NT2/D1 (cell line): ENCODE results near the gene RAB7A.

Source experiments
- DNase-seq: peaks from one replicate; pipeline ENCODE4 v3.0.0-alpha.2; 2011; ENCODE audit warnings: low read depth, low spot score
- H3K27me3 ChIP-seq: 2 replicates; pipeline ENCODE4 v1.6.0; 2011; ENCODE audit warnings: mild to moderate bottlenecking; ENCODE audit not compliant: insufficient read length, insufficient read depth
- H3K36me3 ChIP-seq: 2 replicates; pipeline ENCODE4 v1.6.1; 2011; ENCODE audit warnings: mild to moderate bottlenecking, low read length, mixed read lengths; ENCODE audit not compliant: insufficient read depth, insufficient read length
- H3K4me1 ChIP-seq: 2 replicates; pipeline ENCODE4 v1.5.1; 2011; ENCODE audit not compliant: insufficient read depth, insufficient read length
- H3K4me3 ChIP-seq: 2 replicates; pipeline ENCODE4 v1.5.1; 2011; ENCODE audit warnings: low read depth; ENCODE audit not compliant: insufficient read length
- H3K9ac ChIP-seq: 2 replicates; pipeline ENCODE4 v1.6.0; 2011; ENCODE audit warnings: low read depth; ENCODE audit not compliant: insufficient read length
- H3K9me3 ChIP-seq: 2 replicates; pipeline ENCODE4 v1.5.1; 2011; ENCODE audit warnings: mild to moderate bottlenecking, low read length; ENCODE audit not compliant: insufficient read depth
- SUZ12 ChIP-seq: IDR thresholded peaks from 2 replicates; pipeline ENCODE4 v1.6.1; 2011; ENCODE audit not compliant: insufficient read length, insufficient read depth; ENCODE audit errors: extremely low read depth
- YY1 ChIP-seq: IDR thresholded peaks from 2 replicates; pipeline ENCODE4 v1.6.1; 2011; ENCODE audit not compliant: insufficient read length, insufficient read depth
- ZNF274 ChIP-seq: IDR thresholded peaks from 2 replicates; pipeline ENCODE4 v1.6.1; 2011; ENCODE audit warnings: mild to moderate bottlenecking, low read depth, low read length

The RAB7A gene

GRCh38 chr3:128803307-128803706, 77.3 kb downstream of the RAB7A start:
- H3K36me3 ChIP-seq, result peaks cover 52% of the 10 kb centered on the region
- no peak for DNase-seq
- H3K9me3 ChIP-seq, result no peaks in the 10 kb centered on the region
- H3K9ac ChIP-seq, result no peak overlapping the region
- H3K4me3 ChIP-seq, result no peak overlapping the region
- no peaks in the 10 kb centered on the region for H3K27me3 ChIP-seq
- TF ChIP-seq YY1 (no peak), SUZ12 (no peak), ZNF274 (no peak)
- H3K4me1 ChIP-seq, result peaks cover 3% of the 10 kb centered on the region

DNA sequence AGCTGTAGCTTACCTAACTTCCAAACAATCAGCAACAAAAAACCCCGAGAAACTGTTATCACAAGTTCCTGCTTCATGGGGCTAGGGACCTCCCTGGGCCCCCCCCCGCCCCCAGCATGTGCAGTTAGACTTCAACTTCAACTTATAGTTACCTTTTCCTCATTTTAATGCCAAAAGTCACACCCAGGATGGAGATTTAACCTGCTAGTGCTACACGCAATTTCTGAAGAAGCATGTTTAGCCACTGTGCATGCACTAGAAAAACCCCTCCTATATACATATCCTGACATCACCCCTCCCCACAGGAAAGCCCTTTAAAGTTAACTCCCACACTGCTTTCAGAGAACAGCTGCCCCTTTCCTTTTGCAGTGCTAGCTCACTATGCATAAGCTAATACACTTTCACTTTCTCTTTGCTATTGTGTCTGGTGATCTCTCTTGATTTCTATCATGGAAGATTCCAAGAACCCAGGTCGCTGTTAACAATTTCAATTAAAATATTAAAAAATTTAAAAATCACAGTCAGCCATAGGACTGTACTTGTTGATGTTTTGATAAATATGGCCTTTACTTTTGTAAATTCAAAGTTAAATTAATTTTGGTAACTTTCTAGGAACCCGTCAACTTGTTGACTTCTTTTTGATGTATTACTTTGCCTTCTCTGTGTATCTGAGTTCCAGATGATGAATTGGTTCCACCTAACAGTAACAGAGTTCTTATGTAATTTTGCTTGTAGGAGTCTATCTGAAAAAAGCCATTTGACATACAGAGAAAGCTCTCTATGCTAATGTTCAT, 78.2 kb downstream of the RAB7A start:
- Histone ChIP-seq H3K4me1 (peaks cover 9% of the 10 kb centered on the region), H3K9ac (no peak overlapping the region), H3K27me3 (no peaks in the 10 kb centered on the region), H3K9me3 (no peaks in the 10 kb centered on the region), H3K36me3 (peaks cover 52% of the 10 kb centered on the region), H3K4me3 (no peak overlapping the region)
- TF ChIP-seq ZNF274 (no peak), SUZ12 (no peak), YY1 (no peak)
- no peak for DNase-seq

DNA sequence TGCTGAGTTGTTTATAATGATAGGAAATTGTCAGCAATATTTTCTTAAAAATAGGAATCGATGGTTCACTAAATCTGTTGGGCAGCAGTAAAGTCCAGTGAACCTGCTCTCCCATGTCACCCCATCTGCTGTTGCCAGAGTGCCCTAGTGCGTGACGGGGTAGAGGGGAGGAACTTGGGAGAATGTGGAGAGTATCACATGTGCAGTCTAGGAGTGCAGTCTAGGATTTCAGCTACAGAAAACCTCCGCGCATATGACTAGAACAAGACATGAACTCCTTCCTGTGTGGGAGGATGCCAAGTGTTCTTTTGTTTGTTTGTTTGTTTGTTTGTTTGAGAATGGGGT, 78.8 kb downstream of the RAB7A start:
- H3K27me3 ChIP-seq, result no peaks in the 10 kb centered on the region
- peaks cover 47% of the 10 kb centered on the region for H3K36me3 ChIP-seq
- no peak for TF ChIP-seq YY1
- TF ChIP-seq SUZ12, result no peak
- no peak for TF ChIP-seq ZNF274
- peaks cover 10% of the 10 kb centered on the region for H3K4me1 ChIP-seq
- H3K9me3 ChIP-seq, result no peaks in the 10 kb centered on the region
- no peak for DNase-seq
- no peak overlapping the region for H3K9ac ChIP-seq
- H3K4me3 ChIP-seq, result no peak overlapping the region

GRCh38 chr3:128805772-128806171, 79.8 kb downstream of the RAB7A start:
- no peaks in the 10 kb centered on the region for H3K27me3 ChIP-seq
- no peak overlapping the region for H3K9ac ChIP-seq
- TF ChIP-seq SUZ12, result no peak
- no peak for TF ChIP-seq YY1
- no peak for TF ChIP-seq ZNF274
- H3K4me3 ChIP-seq, result no peak overlapping the region
- no peaks in the 10 kb centered on the region for H3K9me3 ChIP-seq
- no peak for DNase-seq
- H3K4me1 ChIP-seq, result peaks cover 10% of the 10 kb centered on the region
- peaks cover 49% of the 10 kb centered on the region for H3K36me3 ChIP-seq

DNA sequence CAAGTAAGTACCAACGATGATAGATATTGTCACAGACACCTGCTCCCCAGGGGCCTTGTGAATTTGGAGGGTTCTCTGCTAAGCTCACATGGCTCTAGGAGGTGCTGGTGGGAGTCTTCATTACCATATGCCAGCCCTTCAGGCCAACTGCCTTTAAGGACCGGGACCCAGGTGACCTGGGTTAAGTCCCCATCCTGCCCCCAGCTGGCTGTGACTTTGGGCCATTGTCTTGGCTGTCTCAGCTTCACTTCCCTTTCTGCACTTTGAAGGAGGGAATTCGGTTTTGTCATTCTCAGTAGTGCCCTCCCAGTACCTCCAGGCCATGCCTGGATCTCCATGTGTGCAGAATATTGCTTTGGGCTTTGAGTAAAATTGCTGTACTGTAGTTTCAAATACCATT, 80.6 kb downstream of the RAB7A start:
- peaks cover 56% of the 10 kb centered on the region for H3K36me3 ChIP-seq
- no peak overlapping the region for H3K9ac ChIP-seq
- no peak overlapping the region for H3K4me3 ChIP-seq
- no peak for DNase-seq
- TF ChIP-seq SUZ12, result no peak
- TF ChIP-seq ZNF274, result no peak
- TF ChIP-seq YY1, result no peak
- no peaks in the 10 kb centered on the region for H3K27me3 ChIP-seq
- peaks cover 10% of the 10 kb centered on the region for H3K4me1 ChIP-seq
- H3K9me3 ChIP-seq, result no peaks in the 10 kb centered on the region

- H3K4me3 ChIP-seq, result no peak overlapping the region
- H3K36me3 ChIP-seq, result peaks cover 58% of the 10 kb centered on the region
- no peaks in the 10 kb centered on the region for H3K9me3 ChIP-seq
- H3K9ac ChIP-seq, result no peak overlapping the region
- peaks cover 10% of the 10 kb centered on the region for H3K4me1 ChIP-seq
- no peak for DNase-seq
- no peaks in the 10 kb centered on the region for H3K27me3 ChIP-seq
- TF ChIP-seq SUZ12, result no peak
- TF ChIP-seq YY1, result no peak
- no peak for TF ChIP-seq ZNF274
These were observed 81.3 kb downstream of the RAB7A start for GRCh38 chr3:128807186-128807830.

DNA sequence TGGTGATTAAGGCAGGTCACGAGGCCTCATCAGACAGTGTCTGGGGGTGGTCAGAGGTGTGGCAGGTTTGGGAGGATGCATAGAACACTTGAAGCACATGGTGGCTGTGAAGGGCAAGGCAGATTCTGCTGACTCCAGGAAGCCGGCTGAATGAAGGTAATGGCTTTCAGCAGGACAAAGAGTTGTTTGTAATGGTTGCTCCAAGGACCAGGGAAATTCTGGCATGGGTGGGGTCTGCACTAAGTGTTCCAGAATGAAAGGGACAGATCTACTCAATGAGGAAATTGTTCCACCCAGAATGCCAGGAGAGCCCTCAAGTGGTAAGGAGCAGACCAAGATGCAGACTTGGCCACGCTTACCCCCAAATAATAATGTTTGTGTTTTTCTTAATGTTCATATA, 82.7 kb downstream of the RAB7A start:
- TF ChIP-seq ZNF274 (no peak), YY1 (no peak), SUZ12 (no peak)
- Histone ChIP-seq H3K4me1 (peaks cover 10% of the 10 kb centered on the region), H3K4me3 (no peak overlapping the region), H3K27me3 (no peaks in the 10 kb centered on the region), H3K9me3 (no peaks in the 10 kb centered on the region), H3K9ac (no peak overlapping the region), H3K36me3 (peaks cover 72% of the 10 kb centered on the region)
- DNase-seq, result no peak
